Mucosa of rectum (tissue), 2 donors: ENCODE data around the gene TEFM.

Experiments
- H3K27ac ChIP-seq, 2 donors: one replicate each; pipeline ENCODE4 v1.7.0; 2013; ENCODE audit warnings: inconsistent platforms in 2 of 2, low read depth in 2 of 2, low read length in 2 of 2
- H3K27me3 ChIP-seq, 2 donors: one replicate each; pipeline ENCODE4 v1.7.0; 2013; ENCODE audit warnings: low read length in 2 of 2; ENCODE audit not compliant: control insufficient read depth in 2 of 2, insufficient read depth in 2 of 2
- H3K36me3 ChIP-seq, 2 donors: one replicate each; pipeline ENCODE4 v1.7.0; 2013; ENCODE audit warnings: low read length in 2 of 2; ENCODE audit not compliant: control insufficient read depth in 2 of 2, insufficient read depth in 2 of 2
- H3K4me1 ChIP-seq, 2 donors: one replicate each; pipeline ENCODE4 v1.7.0; 2013; ENCODE audit warnings: low read length in 2 of 2, mild to moderate bottlenecking in 1 of 2; ENCODE audit not compliant: control insufficient read depth in 2 of 2, insufficient read depth in 2 of 2
- H3K4me3 ChIP-seq, 2 donors: one replicate each; pipeline ENCODE4 v1.7.0; 2013; ENCODE audit warnings: low read length in 2 of 2
- H3K9ac ChIP-seq, 2 donors: one replicate each; pipeline ENCODE4 v1.7.0; 2013; ENCODE audit warnings: low read length in 2 of 2, low read depth in 1 of 2, mild to moderate bottlenecking in 1 of 2
- H3K9me3 ChIP-seq, 2 donors: one replicate each; pipeline ENCODE4 v1.7.0; 2013; ENCODE audit warnings: low read length in 2 of 2; ENCODE audit not compliant: control insufficient read depth in 2 of 2
- donor health status: healthy.
- donor health status: Normal muscosa, but diverticular disease.

The TEFM gene

DNA sequence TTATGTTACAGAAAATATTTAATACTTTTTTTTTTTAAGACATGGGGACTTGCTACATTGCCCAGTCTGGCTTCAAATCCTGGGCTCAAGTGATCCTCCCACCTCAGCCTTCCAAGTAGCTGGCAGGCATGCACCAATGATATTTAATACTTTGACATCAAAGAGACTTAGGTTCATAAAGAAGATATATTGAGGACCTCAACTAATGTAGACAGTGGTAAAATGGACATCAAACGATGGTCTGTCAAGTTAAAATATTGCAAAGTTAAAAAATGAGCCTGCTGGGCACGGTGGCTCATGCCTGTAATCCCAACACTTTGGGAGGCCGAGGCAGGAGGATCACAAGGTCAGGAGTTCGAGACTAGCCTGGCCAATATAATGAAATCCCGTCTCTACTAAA lies 8.7 kb downstream of the TEFM start:
- H3K36me3 ChIP-seq: peaks cover 11 to 27% of the 10 kb centered on the region in 2 donors

DNA sequence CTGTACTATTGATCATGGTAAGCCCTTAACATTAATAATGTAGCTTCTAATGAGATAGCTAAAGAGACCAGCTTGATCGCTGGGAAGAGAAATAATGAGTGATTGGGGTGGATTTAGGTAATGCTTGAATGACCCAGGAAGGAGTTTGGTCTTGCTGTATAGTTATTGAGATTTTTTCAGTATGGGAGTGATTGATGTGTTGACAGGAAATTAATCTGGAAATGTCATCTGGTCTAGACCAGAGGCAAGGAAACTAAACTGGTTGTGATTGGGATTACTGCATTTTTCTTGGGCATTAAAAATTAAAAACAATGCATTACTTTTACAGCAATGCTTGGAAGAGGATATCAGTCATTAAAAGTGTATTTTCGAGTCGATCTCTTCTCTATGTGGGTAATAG lies 11.8 kb downstream of the TEFM start:
- H3K27me3 ChIP-seq: no peaks in the 10 kb centered on the region
- no peaks in the 10 kb centered on the region for H3K9me3 ChIP-seq
- peaks cover 11 to 16% of the 10 kb centered on the region in 2 donors for H3K36me3 ChIP-seq
- no peak overlapping the region for H3K27ac ChIP-seq
- no peak overlapping the region for H3K4me3 ChIP-seq
- no peak overlapping the region for H3K9ac ChIP-seq
- H3K4me1 ChIP-seq: no peaks in the 10 kb centered on the region

More for the DNA sequence above, 8.7 kb downstream of the TEFM start:
- H3K27ac ChIP-seq: no peak overlapping the region
- no peaks in the 10 kb centered on the region for H3K4me1 ChIP-seq
- no peak overlapping the region for H3K9ac ChIP-seq
- H3K9me3 ChIP-seq: no peaks in the 10 kb centered on the region
- no peak overlapping the region for H3K4me3 ChIP-seq
- H3K27me3 ChIP-seq: no peaks in the 10 kb centered on the region

GRCh38 chr17:30886187-30886586 lies 19.9 kb downstream of the TEFM start:
- Histone ChIP-seq H3K9me3 (no peaks in the 10 kb centered on the region), H3K36me3 (no peaks in the 10 kb centered on the region), H3K9ac (no peak overlapping the region), H3K27me3 (no peaks in the 10 kb centered on the region), H3K4me1 (no peaks in the 10 kb centered on the region), H3K4me3 (no peak overlapping the region), H3K27ac (no peak overlapping the region)

DNA sequence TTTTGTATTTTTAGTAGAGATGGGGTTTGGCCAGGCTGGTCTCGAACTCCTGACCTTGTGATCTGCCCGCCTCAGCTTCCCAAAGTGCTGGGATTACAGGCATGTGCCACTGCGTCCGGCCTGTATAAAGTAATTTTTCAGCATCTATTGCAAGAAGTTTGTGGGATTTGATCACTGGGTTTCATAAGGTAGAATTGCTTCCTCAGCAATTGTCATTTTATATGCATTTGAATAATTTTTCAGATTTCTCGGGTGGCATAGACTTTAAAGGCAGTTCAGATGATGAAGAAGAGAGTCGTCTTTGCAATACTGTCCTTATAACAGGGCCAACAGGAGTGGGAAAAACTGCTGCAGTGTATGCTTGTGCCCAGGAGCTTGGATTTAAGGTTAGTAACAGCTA lies 37.0 kb downstream of the TEFM start:
- H3K9ac ChIP-seq: no peak overlapping the region
- no peak overlapping the region for H3K4me3 ChIP-seq
- no peaks in the 10 kb centered on the region for H3K4me1 ChIP-seq
- peaks cover 8% of the 10 kb centered on the region in 2 donors for H3K36me3 ChIP-seq
- H3K27me3 ChIP-seq: no peaks in the 10 kb centered on the region
- H3K9me3 ChIP-seq: no peaks in the 10 kb centered on the region
- no peak overlapping the region for H3K27ac ChIP-seq

- Histone ChIP-seq H3K4me3 (no peak overlapping the region), H3K27me3 (no peaks in the 10 kb centered on the region), H3K36me3 (peaks cover 0 to 5% of the 10 kb centered on the region in 2 donors), H3K4me1 (no peaks in the 10 kb centered on the region), H3K9ac (no peak overlapping the region), H3K27ac (no peak overlapping the region), H3K9me3 (no peaks in the 10 kb centered on the region)
Observed at GRCh38 chr17:30864636-30865035, 41.4 kb downstream of the TEFM start.

GRCh38 chr17:30858556-30859250 lies 47.3 kb downstream of the TEFM start:
- H3K9me3 ChIP-seq: no peaks in the 10 kb centered on the region
- no peak overlapping the region for H3K4me3 ChIP-seq
- no peaks in the 10 kb centered on the region for H3K27me3 ChIP-seq
- no peak overlapping the region for H3K9ac ChIP-seq
- no peaks in the 10 kb centered on the region for H3K36me3 ChIP-seq
- no peaks in the 10 kb centered on the region for H3K4me1 ChIP-seq
- H3K27ac ChIP-seq: no peak overlapping the region

DNA sequence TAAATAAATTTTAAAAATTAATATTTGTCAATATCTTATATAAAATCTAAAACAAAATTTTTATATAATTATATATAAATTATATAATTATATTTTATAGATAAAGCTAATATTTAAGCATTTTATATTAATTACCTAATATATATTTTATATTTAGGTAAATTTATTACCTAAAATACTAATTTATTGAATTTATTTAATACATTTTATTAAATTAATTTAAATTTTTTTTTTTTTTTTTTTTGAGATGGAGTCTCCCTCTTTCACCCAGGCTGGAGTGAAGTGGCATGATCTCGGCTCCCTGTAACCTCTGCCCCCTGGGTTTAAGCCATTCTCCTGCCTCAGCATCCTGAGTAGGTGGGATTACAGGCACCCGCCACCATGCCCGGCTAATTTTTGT lies 51.9 kb downstream of the TEFM start:
- Histone ChIP-seq H3K4me3 (no peak overlapping the region), H3K4me1 (no peaks in the 10 kb centered on the region), H3K9me3 (no peaks in the 10 kb centered on the region), H3K36me3 (no peaks in the 10 kb centered on the region), H3K27me3 (no peaks in the 10 kb centered on the region), H3K9ac (no peak overlapping the region), H3K27ac (no peak overlapping the region)
